GM12878 (cell line): Measurements from ENCODE around the gene ZNF574. TPM values are rescaled to one million over a fixed set of nuclear protein-coding genes. Genes with fewer than 3 reads are reported as not detected.

Experiments used
- ATAC-seq: fragments of 200-7000 bp; cut with Tn5 transposase; 3 replicates; pipeline ENCODE4 v1.9.1; 2020; ENCODE audit warnings: mild to moderate bottlenecking, moderate library complexity
- BruUV-seq: library from RNA; stranded (reverse); fragments of 400-500 nt; replicated peaks from 2 replicates; lab custom pipeline; 2021; lab: Mats Ljungman, UMichigan
- CTCF ChIA-PET: fragments of 300-600 bp; sonication (Branson Sonifier 250); formaldehyde crosslinking; extraction: SDS; loops from one replicate; lab custom pipeline; 2021; ENCODE audit warnings: inconsistent platforms; lab: Yijun Ruan, JAX
- POLR2A ChIA-PET: fragments of 350-600 bp; formaldehyde crosslinking; extraction: SDS; loops from one replicate; lab custom pipeline; 2021; ENCODE audit warnings: inconsistent platforms; lab: Charles Lee
- RAD21 ChIA-PET: fragments of 300-600 bp; sonication (Branson Sonifier 250); formaldehyde crosslinking; loops from one replicate; lab custom pipeline; 2023; ENCODE audit warnings: antibody characterized with exemption; ENCODE audit not compliant: unreplicated experiment; lab: Charles Lee
- SMC1A ChIA-PET: fragments of 300-600 bp; sonication (Branson Sonifier 250); formaldehyde crosslinking; loops from one replicate; lab custom pipeline; 2023; ENCODE audit not compliant: unreplicated experiment, uncharacterized antibody; lab: Charles Lee
- DNase-seq: peaks from one replicate; pipeline ENCODE4 v3.0.0-alpha.2; 2011; ENCODE audit warnings: low read depth, low spot score
- FAIRE-seq: peaks from 3 replicates; lab custom pipeline; 2011; peaks lifted over from hg19 to GRCh38; lab: Jason Lieb, UNC
- H2AFZ ChIP-seq: 2 replicates; pipeline ENCODE4 v1.6.0; 2011; ENCODE audit warnings: low read depth, low read length, control low read depth; ENCODE audit not compliant: control insufficient read depth
- H3K27ac ChIP-seq: 2 replicates; pipeline ENCODE4 v1.5.1; 2011; ENCODE audit warnings: control low read depth; ENCODE audit not compliant: control insufficient read depth, insufficient read depth
- H3K27me3 ChIP-seq, 2 experiments: replicated peaks in 1 of 2; 2 replicates each; pipeline versions ENCODE4 v1.6.0 to v1.6.1; 2011; ENCODE audit warnings: low read length in 1 of 2; ENCODE audit not compliant: control insufficient read depth in 2 of 2, insufficient read depth in 2 of 2
- H3K36me3 ChIP-seq, 2 experiments: 2 replicates each; pipeline ENCODE4 v1.5.1; 2011; ENCODE audit warnings: low read length in 1 of 2; ENCODE audit not compliant: control insufficient read depth in 2 of 2, insufficient read depth in 2 of 2
- H3K4me1 ChIP-seq: 2 replicates; pipeline ENCODE4 v1.6.1; 2011; ENCODE audit warnings: mild to moderate bottlenecking, low read length, moderate library complexity, mixed read lengths; ENCODE audit not compliant: control insufficient read depth, insufficient read depth
- H3K4me2 ChIP-seq: 2 replicates; pipeline ENCODE4 v1.6.0; 2011; ENCODE audit warnings: control low read depth; ENCODE audit not compliant: control insufficient read depth, insufficient read depth
- H3K4me3 ChIP-seq: fragments of 200-600 bp; sonication (generic); 2 replicates; pipeline ENCODE4 v1.5.1; 2016
- H3K79me2 ChIP-seq: 2 replicates; pipeline ENCODE4 v1.6.0; 2011; ENCODE audit warnings: low read length; ENCODE audit not compliant: control insufficient read depth, insufficient read depth
- H3K9ac ChIP-seq: 2 replicates; pipeline ENCODE4 v1.8.0; 2011; ENCODE audit warnings: low read length, control low read depth, mixed read lengths; ENCODE audit not compliant: control insufficient read depth, insufficient read depth
- H3K9me3 ChIP-seq: replicated peaks from 3 replicates; pipeline ENCODE4 v1.5.1; 2011; ENCODE audit warnings: mild to moderate bottlenecking, low read length; ENCODE audit not compliant: control insufficient read depth, insufficient read depth
- H4K20me1 ChIP-seq: 2 replicates; pipeline ENCODE4 v1.6.0; 2011; ENCODE audit not compliant: control insufficient read depth, insufficient read depth
- BRCA1 ChIP-seq: IDR thresholded peaks from 2 replicates; pipeline ENCODE4 v1.6.1; 2011; ENCODE audit warnings: low read depth, low read length, improper control_type of control experiment
- CHD2 ChIP-seq: IDR thresholded peaks from 2 replicates; pipeline ENCODE4 v1.6.1; 2011; ENCODE audit warnings: low read depth, low read length, improper control_type of control experiment, borderline replicate concordance
- EED ChIP-seq: sonication (generic); IDR thresholded peaks from 2 replicates; pipeline ENCODE4 v1.6.1; 2016; ENCODE audit warnings: antibody characterized with exemption, low read depth
- IKZF1 ChIP-seq: fragments of 450-650 bp; conservative IDR thresholded peaks from 2 replicates; pipeline ENCODE4 v1.6.1; 2017; ENCODE audit warnings: antibody characterized with exemption, mild to moderate bottlenecking
- IKZF2 ChIP-seq, 2 experiments: fragments of 450-650 bp; IDR thresholded peaks; 2 replicates each; pipeline ENCODE4 v1.6.1; 2017; ENCODE audit warnings: mild to moderate bottlenecking in 2 of 2, moderate library complexity in 2 of 2
- MTA3 ChIP-seq: IDR thresholded peaks from 2 replicates; pipeline ENCODE4 v1.6.1; 2012; ENCODE audit warnings: low read length, inconsistent platforms, borderline replicate concordance
- RELB ChIP-seq: fragments of 450-650 bp; IDR thresholded peaks from 2 replicates; pipeline ENCODE4 v1.6.1; 2017; ENCODE audit warnings: low read depth, mild to moderate bottlenecking, moderate library complexity
- SMAD1 ChIP-seq: fragments of 450-650 bp; IDR thresholded peaks from 2 replicates; pipeline ENCODE4 v1.6.1; 2018; ENCODE audit warnings: mild to moderate bottlenecking, low read depth; ENCODE audit not compliant: partially characterized antibody
- USF2 ChIP-seq: IDR thresholded peaks from 2 replicates; pipeline ENCODE4 v1.6.1; 2011; ENCODE audit warnings: low read depth, low read length, improper control_type of control experiment, borderline replicate concordance
- WGBS: methylation state at CpG from one replicate; pipeline ENCODE4 v1.1.6; 2016; ENCODE audit warnings: low lambda C conversion rate; ENCODE audit not compliant: insufficient replicate concordance, insufficient coverage; ENCODE audit errors: missing lambda C conversion rate; 5-methylcytosine and 5-hydroxymethylcytosine counted together
- in situ Hi-C: fragments of 300-500 bp; cut with MboI; formaldehyde crosslinking; loops from 9 replicates; pipeline ENCODE4 v1.14.3; 2018; ENCODE audit warnings: mixed read lengths
- intact Hi-C: fragments of 100-400 bp; cut with micrococcal nuclease; formaldehyde crosslinking; loops from one replicate; pipeline ENCODE4 v1.14.2; 2022; ENCODE audit not compliant: unreplicated experiment
- polyA plus RNA-seq, 11 experiments: library from polyadenylated mRNA; depleted of rRNA in 4 of 11; unstranded in 6 of 11; stranded (reverse) in 5 of 11; fragments of >200 nt; fragmentation: Nextera tagmentation in 4 of 11; fragmentation: Illumina TruSeq in 1 of 11; extraction: Ambion mirVana in 4 of 11; extraction: Trizol in 1 of 11; gene quantifications; 1 replicate in 1 of 11; 2 replicates in 10 of 11; pipeline versions ENCODE4 v1.2.1 to v1.2.3, GENCODE V29; 2011 to 2016; ENCODE audit warnings: inconsistent platforms in 2 of 11, missing spikeins in 2 of 11, low read depth in 1 of 11
- total RNA-seq, 4 experiments: library from RNA; depleted of rRNA in 3 of 4; stranded (reverse); fragments of >200 nt in 3 of 4; fragmentation: Illumina TruSeq in 1 of 4; extraction: Trizol in 1 of 4; gene quantifications; 2 replicates each; pipeline versions ENCODE4 v1.2.1 to v1.2.3, GENCODE V29; 2013 to 2021

ZNF574 gene
- total and polyA plus RNA-seq, 10 of the 15 experiments (the other 5 are each of a cell fraction or from before 2014, with no cell fraction given): 0.32 to 25.6 (median 11.4) TPM

GRCh38 chr19:42102877-42103276 lies 26.9 kb downstream of the ZNF574 start (continued):
- TF ChIP-seq USF2: no peak

- 72% methylated on average over 2 of the region's 2 CpGs for WGBS
- H3K27ac ChIP-seq: no peak overlapping the region
- in situ Hi-C loops (loop anchor here (5.0 kb wide), 1 partner anchor 82 kb away; no protein-coding TSS in a partner anchor), intact Hi-C loops (loop anchor here (5.0 to 10.0 kb wide), 3 partner anchors 177 to 329 kb away; partner anchors contain the start of gene MEGF8)
- ChIA-PET SMC1A (interaction anchor here (1.9 kb wide), 1 partner anchor 27 kb away, joined by 7 read pairs; the partner anchor contains the start of gene POU2F2), POLR2A (no interaction called here), RAD21 (interaction anchor here (0.9 kb wide), 1 partner anchor 71 kb away, joined by 3 read pairs; no protein-coding TSS in a partner anchor), CTCF (interaction anchor here (0.6 to 2.0 kb wide), 6 partner anchors 9 to 457 kb away, joined by 3 to 9 read pairs (median 3); no protein-coding TSS in a partner anchor)
- ATAC-seq (no peak), FAIRE-seq (no peak), DNase-seq (no peak)
- no peak overlapping the region for H3K4me2 ChIP-seq
- no peak overlapping the region for H2AFZ ChIP-seq
- H3K36me3 ChIP-seq: peaks cover 5 to 12% of the 10 kb centered on the region in 2 experiments
- BruUV-seq: TSS peak; percentile 48
- H3K9me3 ChIP-seq: no peaks in the 10 kb centered on the region
- H4K20me1 ChIP-seq: no peaks in the 10 kb centered on the region
- no peaks in the 10 kb centered on the region for H3K79me2 ChIP-seq
- no peak overlapping the region for H3K9ac ChIP-seq
- no peaks in the 10 kb centered on the region for H3K27me3 ChIP-seq
- H3K4me1 ChIP-seq: peaks cover 20% of the 10 kb centered on the region
- no peak for TF ChIP-seq CHD2
- no peak for TF ChIP-seq MTA3
- TF ChIP-seq RELB: peak; percentile 24; the same call in 1 of the 2 replicates
- no peak for TF ChIP-seq BRCA1
- peak; percentile 47; the same call in 1 of the 2 replicates for TF ChIP-seq EED
- TF ChIP-seq IKZF1: peak; percentile 44; the same call in 1 of the 2 replicates
- TF ChIP-seq IKZF2 (IDR thresholded peaks at IDR 0.05): peak in 1 of 2 experiments; percentile 35; a peak in 2 of 4 replicates
- no peak for TF ChIP-seq SMAD1
- no peak overlapping the region for H3K4me3 ChIP-seq
Measured at GRCh38 chr19:42105368-42105767, 29.4 kb downstream of the ZNF574 start.
